Fibroblast of gingiva (primary cell): ENCODE measurements around the gene USP47.
"Not testable (repeated sequence)": the region's sequence is repeated elsewhere in the genome, so short reads cannot be mapped to it uniquely, and the experiment has no call there.

Source experiments
- DNase-seq: peaks from one replicate; pipeline ENCODE4 v3.0.0-alpha.2; 2011; ENCODE audit warnings: low read depth

USP47 gene

DNA sequence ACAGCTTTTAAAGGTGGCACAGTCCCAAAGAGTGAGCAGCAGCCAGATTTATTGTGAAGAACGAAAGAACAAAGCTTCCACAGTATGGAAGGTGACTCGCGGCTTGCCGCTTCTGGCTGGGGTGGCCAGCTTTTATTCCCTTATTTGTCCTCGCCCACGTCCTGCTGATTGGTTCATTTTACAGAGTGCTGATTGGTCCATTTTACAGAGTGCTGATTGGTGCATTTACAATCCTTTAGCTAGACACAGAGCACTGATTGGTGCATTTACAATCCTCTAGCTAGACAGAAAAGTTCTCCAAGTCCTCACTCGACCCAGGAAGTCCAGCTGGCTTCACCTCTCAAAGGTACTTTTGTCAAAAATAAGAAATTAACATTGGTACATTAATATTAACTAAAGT, 10.4 kb upstream of the USP47 start:
- DNase-seq = not testable (repeated sequence)

DNA sequence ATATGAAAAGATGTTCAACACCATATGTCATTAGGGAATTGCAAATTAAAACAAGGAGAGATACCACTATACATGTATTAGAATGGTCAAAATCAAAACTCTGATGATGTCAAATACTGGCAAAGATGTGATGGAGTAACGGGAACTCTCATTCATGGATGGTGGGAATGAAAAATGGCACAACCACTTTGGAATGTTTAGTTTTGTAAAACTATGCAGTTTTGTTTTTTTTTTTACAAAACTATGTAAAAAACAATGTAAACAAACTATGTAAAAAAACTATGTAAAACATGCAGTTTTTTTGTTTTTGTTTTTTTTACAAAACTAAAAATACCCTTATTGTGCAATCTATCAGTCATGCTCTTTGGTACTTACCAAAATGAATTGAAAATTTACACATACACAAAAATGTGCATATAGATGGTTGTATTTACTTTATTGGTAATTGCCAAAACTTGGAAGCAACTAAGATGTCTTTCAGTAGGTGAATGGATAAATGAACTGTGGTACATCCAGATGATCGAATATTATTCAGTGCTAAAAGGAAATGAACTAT, 5.0 kb upstream of the USP47 start:
- DNase-seq = peak; percentile 79

DNA sequence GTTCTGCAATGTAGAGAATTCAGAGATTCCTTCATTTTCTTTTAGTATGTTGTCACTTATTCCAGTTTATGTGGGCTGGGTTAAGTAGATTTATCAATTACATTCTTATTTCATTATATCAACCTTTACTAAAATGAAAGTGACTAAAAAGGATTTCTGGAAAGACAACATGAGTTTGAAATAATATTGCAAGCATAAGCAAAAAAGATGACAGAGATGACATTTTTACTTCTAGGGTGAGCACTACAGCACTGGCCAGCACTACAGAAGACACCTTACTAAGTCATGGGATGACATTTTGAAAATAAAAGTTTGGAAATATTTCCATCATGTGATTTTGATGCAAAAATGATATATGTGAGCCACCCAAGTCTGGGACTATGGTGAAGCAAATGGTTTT, 2.1 kb upstream of the USP47 start:
- DNase-seq = no peak

DNA sequence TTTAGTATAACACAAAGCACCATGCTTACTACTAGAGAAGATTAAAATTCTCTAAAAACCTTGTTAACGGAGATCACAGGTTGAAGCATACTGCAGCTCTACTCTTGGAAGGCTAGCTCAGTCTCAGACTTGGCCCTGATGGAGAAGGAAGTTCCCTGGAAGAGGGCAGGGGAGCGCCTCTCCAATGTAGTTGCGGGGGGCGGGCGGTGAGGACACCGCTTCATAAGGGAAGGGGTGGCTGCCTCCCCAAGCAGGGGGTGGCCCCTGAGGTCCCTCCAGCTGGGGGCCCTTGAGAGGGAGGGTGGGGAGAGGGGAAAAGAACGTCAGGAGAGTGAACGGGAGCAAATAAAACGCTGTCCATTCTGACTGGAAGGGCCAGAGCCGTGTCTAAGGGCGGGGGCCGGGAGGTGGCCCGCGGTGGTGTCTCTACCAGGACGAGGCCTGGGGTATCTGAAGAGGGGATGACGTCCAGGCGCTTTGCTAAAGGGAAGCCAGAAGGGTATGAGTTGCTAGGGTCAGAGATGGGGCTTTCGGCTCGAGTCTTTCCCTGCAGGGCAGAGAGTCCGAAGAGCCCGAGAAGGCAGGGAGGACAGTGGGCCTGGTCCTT, 553 bp upstream of the USP47 start:
- DNase-seq = no peak

DNA sequence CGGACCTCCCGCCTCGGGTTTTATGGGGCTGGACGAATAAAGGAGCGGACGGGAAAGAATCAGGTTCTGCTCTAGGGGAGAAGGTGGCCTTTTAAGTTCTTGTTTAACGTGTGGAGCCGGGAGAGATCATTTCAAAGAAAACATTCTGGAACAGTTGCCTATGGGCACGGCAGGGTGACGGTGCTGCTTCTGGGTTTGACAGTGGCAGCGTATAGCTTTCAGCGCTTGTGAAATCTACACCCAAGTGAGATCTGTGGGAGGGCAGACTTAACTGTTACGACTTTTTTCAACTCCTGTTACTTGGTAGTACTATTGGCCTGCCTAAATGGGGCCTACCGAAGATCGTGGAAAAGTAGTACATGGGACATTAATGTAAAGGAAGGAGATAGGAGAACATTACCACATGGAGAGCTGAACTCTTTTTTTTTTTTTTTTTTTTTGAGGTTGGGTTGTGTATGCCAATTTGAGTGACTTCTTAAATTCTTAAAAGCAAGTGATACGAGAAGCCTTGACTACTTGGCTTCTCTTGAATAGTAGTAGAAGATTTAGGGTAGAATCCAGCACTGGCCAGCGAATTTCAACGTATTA, 743 bp downstream of the USP47 start:
- peak; percentile 91 for DNase-seq

DNA sequence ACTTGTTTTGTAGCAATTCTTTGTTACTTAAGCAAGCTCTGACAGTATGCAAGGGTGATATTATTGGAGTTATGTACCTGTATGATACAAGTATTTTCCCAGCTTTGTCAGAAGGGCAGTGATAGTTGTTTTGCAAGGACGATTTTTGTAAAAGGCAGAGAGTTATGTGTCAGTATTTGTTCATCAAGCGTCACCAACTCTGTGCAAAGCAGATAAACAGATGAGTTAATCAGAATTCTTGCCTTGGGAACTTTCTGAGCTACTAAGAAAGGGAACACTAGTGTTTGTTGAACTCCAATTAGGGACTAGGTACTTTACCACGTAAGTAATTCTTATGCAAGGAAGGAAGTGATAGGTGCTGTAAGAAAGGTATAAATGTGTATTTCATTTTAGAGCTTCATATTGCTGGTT, 1.4 kb downstream of the USP47 start:
- DNase-seq = peak; percentile 80

DNA sequence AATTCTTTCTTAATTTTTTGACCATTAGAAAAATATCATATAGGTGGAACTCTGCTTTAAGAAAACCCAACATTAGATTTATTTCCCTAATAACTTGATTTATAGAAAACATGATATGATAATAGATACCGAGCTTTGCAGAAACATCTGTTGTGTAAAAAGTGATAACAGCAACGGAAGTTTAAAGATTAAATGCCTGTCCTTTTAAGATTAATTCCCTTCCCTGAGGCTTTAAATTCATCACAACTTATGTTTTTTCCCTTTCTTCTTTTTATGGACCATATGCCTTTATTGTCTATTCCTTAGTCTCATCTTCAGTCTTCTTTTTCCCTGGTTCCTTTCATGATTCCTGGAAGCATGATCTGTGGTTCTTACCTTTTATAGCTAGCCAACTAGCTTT, 1.9 kb downstream of the USP47 start:
- no peak for DNase-seq

DNA sequence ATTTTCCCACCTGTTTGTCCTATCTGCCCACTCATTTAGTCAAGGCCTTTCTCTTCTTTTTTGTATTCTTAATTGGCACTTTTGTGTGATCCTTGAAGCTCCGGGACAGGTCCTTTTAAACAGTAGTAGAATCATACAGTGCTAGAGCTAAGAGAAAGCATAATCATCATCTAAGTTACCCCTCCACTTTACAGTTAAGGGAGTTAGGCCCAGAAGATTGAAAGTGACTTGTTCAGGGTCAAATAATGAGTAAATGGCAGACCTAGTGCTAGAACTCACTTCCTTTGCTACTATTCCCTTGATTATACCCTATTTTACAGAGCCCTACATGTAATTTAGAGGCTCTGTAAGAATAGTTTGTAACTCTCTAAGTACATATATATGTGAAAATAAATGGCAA, 2.5 kb downstream of the USP47 start:
- DNase-seq = no peak

DNA sequence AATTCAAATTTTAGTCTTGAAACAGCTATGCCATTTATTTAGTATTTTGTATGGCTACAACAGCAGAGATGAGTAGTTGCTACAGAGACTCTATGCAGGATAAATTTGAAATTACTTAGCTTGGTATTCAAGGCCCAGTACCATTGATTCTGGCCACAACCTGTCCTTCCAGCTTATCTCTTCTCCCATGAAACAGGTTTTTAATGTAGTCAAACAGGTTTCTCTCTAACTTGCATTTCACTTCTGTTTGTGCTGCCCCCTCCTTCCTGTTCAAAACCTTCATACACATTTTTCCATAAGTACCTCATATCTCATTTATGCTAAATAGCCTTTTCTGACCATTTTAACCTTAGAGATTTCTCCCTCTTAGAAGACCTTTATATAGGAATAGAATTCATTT, 3.3 kb downstream of the USP47 start:
- DNase-seq = no peak

DNA sequence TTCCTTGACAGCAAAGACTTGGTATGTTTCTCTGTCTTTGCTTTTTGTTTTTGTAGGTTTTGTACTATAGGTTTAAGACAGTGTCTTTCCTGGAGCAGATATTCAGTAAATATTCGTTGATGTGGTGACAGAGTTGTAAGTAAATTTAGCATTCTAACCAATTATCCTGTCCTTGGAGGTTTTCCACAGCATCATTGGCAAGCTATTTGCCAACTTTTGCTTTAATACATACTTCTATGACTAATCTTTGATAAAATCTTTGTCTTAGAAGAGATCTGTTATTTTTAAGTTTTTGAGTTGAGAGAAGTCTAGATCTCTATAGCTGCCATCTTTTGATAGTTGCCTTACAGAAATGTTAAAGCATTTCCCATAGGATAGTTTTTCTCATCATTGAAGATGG, 3.8 kb downstream of the USP47 start:
- DNase-seq = peak; percentile 31

DNA sequence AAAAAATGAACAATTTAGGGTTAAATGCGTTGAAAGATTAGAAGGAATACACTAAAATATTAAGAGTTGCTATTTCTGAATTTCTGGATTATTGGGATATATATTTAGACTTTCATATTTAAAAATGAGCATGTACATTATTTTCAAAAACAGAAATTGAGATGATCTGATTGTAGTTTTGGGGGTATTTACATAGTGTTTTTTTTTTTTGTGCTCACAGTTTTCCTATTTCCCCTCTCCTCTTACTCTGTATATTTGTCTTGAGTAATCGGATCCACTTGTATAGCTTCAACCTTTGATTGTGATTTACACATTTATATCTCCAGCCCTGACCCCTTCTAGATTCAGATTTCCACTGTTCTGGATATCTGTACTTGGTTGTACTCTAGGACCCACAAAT, 5.3 kb downstream of the USP47 start:
- DNase-seq = no peak

DNA sequence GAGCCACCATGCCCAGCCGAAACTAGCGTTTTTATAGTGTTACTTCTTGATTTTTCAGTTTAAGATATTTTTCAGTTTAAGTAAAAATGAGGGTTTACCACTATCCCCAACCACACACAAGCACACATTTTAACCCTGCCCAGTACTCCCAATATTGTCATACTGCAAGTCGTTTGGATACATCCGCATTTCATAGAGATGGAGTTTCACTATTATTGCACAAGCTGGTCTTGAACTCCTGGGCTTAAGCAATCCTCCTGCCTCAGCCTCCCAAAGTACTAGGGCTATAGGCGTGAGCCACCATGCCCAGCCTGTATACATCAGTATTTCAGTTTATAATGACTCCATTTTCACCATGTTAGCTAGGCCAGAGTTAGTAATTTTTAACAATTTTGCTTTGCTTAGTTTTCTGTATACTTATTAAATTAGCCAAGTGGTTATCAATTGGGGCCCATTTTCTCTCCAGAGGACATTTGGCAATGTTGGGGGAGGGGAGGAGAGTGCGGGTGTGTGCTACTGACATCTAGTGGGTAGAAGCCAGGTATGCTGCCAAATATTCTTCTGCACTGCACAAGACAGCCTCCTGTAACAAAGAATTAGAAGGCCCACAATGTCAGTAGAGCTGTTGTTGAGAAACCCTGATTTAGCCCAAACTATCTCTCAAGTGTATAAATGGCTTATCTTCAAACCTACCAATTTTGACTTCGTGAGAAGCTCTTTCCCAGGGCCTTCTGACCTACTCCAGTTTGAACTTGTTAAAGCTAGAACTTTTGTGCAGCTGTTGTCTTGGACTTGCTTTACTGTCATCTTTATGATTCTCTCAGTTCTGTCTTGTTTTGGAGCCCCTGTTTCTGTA, 7.3 kb downstream of the USP47 start:
- DNase-seq = peak; percentile 64

DNA sequence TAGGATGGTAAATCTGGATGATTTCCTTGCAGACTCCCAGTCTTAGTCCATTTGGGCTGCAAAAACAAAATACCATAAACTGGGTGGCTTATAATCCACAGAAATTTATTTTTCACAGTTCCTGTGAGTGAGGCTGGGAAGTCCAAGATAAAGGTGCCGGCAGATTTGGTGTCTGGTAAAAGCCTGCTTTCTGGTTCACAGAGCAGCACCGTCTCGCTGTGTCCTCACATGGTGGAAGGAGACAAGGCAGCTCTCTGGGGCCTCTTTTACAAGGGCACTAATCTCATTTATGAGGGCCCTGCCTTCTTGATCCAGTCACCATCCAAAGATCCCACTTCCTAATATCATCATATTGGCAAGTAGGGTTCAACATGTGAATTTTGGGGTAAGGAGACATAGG, 8.9 kb downstream of the USP47 start:
- DNase-seq = no peak

DNA sequence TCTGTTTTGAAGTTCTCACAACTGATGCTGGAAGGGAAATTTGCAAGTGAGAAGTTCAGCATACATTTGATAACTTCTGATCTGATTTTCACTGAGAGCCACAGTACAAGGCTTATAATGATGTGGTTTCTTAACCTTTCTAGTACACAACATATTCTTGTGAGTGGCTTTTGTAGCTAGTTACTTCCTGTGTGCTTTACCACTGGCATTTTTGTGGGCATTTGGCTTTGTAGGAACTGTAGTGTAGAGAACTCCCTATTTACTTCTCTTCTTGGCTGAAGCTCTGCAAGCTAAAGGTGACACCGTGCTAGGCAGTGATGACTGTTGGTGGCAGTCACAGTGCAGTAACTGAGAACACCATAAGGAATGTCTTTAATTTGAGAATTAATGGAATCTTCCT, 14.9 kb downstream of the USP47 start:
- DNase-seq = no peak

DNA sequence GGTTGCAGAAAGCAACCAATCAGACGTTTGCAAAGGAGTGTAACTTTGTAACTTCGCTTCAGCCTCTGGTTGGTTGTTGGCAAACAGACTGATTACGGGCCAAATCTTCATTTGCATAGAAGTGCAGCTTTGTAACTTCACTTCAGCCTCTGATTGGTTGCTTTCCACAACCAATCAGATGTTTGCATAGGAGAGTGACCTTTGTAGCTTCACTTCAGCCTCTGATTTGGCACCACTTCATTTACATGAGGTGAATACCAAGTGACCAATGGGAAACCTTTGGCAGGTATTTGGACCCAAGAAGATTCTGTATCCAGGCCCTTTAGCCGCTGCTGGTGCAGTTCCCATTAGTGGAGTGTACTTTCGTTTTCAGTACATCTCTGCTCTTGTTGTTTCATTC, 16.0 kb downstream of the USP47 start:
- DNase-seq = peak; percentile 37

DNA sequence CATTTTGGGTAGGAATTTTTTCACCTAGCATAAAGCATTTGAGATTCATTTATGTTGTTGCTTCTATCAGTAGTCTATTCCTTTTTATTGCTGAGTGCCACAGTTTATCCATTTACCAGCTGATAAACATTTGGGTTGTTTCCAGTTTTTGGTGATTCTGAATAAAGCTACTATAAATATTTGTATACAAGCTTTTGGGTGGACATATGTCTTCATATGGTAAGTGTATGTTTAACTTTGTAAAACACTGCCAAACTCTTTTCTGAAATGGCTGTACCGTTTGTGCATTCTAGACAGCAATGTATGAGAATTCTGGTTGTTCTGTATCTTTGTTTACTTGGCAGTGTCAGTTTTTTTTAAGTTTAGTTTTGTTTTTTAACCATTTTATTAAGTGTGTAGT, 16.9 kb downstream of the USP47 start:
- no peak for DNase-seq

DNA sequence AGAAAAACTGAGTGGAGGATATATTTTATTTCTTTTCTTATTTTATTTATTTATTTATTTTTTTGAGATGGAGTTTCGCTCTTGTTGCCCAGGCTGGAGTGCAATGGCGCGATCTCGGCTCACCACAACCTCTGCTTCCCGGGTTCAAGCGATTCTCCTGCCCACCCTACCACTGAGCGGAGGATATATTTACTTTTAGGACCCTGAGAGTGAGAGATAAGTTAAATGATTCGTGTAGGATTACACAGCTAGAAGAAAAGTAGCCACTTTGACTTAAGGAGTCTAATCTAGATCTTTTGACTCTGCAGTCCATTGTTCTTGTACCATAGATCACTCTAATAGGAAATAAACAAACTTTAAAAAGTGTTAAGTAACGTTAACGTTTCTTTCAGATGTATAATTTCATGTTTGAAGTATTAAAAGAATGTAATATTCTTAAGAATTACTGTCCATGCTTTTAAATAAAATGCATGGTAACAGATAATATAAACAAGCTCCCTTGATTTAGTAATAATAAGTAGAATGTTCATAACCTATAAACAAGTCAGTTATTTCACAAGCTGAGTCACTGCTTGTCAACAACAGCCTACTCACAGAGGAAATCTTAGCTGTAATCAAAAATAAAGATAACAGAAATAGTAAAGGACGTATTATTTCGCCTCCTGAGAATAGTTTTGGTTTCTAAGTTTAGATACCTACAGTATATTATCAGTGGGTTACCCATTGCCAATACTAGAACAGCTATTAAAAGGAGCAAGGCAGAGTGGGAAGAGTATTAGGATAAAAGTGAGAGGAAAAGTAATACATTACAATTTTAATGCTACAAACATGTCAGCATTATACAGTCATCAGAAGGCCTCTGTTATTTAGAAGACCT, 18.6 kb downstream of the USP47 start:
- DNase-seq = peak; percentile 60

DNA sequence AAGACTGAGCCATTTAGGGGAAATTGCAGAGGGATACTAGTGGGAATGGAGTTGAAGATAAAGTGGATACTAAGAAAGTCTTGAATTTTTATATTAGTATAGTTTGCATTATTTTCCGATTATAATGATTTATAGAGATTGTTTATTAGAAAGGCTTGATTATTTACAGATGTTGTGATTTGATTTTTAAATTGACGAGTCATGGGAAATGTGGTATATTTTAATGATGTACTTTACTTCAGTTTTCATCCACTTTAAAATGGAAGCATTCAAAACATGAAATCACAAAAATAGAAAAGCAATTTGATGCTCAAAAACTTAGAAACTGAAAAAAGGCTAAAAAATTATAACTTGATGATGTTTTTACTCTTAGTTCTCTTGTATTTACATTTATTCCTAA, 21.2 kb downstream of the USP47 start:
- DNase-seq = no peak

DNA sequence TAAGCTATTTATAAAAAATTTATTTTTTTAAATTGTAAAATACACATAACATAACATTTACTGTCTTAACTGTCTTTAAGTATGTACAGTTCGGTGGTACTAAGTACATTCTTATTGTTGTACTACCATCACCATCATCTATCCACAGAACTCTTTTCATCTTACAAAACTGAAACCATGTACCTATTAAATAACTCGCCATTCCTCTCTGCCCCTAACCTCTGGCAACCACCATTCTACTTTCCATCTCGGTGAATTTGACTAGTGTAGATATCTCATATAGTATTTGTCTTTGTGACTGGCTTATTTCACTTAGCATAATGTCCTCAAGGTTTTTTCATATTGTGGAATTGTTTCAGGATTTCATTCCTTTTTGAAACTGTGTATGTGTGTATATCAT, 22.6 kb downstream of the USP47 start:
- no peak for DNase-seq

DNA sequence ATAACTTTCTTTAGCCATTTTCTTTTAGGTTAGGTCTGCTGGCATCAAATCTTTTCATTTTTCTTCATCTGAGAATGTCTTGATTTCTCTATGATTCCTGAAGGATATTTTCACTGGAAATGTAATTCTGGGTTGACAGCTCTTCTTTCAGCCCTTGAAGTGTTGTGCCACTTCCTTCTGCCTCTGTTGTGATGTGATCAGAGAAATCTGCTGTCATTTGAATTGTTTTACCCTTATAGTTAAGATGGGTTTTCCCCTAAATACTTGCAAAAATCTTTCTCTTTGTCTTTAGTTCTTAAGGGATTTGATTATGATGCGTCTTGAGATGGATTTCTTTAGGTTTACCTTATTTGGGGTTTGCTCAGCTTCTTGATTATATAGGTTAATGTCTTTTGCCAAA, 23.0 kb downstream of the USP47 start:
- DNase-seq = no peak

DNA sequence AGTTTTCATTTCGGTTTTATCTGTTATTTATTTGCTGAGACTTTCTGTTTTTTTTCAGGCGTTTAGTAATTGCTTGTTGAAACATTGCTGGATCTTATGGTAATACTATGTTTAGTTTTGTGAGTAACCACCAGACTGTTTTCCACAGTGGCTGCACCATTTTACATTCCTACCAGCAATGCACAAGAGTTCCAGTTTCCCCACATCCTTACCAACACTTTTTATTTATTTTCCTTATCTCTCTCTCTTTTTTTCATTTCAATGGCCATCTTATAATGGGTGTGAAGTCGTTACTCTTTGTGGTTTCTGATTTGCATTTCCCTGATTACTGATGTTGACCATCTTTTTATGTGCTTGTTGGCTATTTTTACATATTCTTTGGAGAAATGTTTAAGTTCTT, 23.7 kb downstream of the USP47 start:
- DNase-seq = no peak

DNA sequence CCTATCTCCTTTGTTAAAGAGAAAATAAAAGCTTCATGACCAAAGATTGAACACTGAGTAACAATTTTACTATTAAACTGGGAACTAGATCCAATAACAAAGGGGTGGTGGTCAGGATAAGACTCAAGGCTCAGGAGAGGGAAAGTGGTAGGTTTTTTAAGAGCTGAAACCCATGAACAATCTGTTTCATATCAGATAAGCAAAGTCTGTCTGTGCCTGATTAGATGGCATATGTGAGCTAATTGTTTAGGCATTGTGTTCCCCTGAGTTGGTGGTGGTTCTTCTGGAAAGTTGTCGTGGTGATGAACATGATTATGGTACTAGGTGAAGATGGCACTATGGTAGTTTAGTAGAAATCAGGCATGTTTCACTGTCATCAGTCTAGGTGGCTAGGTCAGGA, 24.4 kb downstream of the USP47 start:
- DNase-seq = no peak
